CD14-positive monocyte (primary cell): ENCODE data around the gene PHYKPL. TPM values are rescaled to one million over a fixed set of nuclear protein-coding genes. Genes with fewer than 3 reads are reported as not detected.

Source experiments
- DNase-seq, 3 donors: peaks; one replicate each; pipeline ENCODE4 v3.0.0-alpha.2; 2011 to 2022
- H2AFZ ChIP-seq: 2 replicates; pipeline ENCODE4 v1.6.0; 2012; ENCODE audit warnings: mild to moderate bottlenecking, low read depth, low read length, inconsistent platforms; ENCODE audit not compliant: insufficient read depth, poor library complexity, severe bottlenecking
- H3K27ac ChIP-seq, 2 donors: 1 replicate in 1 of 2; 2 replicates in 1 of 2; pipeline ENCODE4 v1.5.1; 2012 to 2013; ENCODE audit warnings: low read length in 2 of 2, control low read depth in 1 of 2, inconsistent platforms in 1 of 2, low read depth in 1 of 2, mild to moderate bottlenecking in 1 of 2
- H3K27me3 ChIP-seq, 2 donors: one replicate each; pipeline versions ENCODE4 v1.6.0 to v1.6.1; 2011 to 2013; ENCODE audit warnings: low read length in 2 of 2; ENCODE audit not compliant: control insufficient read depth in 2 of 2, insufficient read depth in 2 of 2
- H3K36me3 ChIP-seq, 2 donors: replicated peaks in 1 of 2; 1 replicate in 1 of 2; 2 replicates in 1 of 2; pipeline versions ENCODE4 v1.5.1 to v1.6.1; 2012 to 2013; ENCODE audit warnings: low read length in 2 of 2, control low read depth in 1 of 2, inconsistent platforms in 1 of 2, mild to moderate bottlenecking in 1 of 2; ENCODE audit not compliant: insufficient read depth in 2 of 2, control insufficient read depth in 1 of 2
- H3K4me1 ChIP-seq, 2 donors: 1 replicate in 1 of 2; 2 replicates in 1 of 2; pipeline versions ENCODE4 v1.5.1 to v1.6.1; 2012 to 2013; ENCODE audit warnings: low read length in 2 of 2, control low read depth in 1 of 2, inconsistent platforms in 1 of 2, mild to moderate bottlenecking in 1 of 2, moderate library complexity in 1 of 2; ENCODE audit not compliant: insufficient read depth in 2 of 2, control insufficient read depth in 1 of 2
- H3K4me2 ChIP-seq: replicated peaks from 2 replicates; pipeline ENCODE3; 2012; ENCODE audit warnings: low read length, moderate library complexity, mild to moderate bottlenecking; ENCODE audit not compliant: poor library complexity, severe bottlenecking; ENCODE audit errors: extremely low read depth
- H3K4me3 ChIP-seq, 3 experiments: fragments of 200-600 bp in 1 of 3; sonication (generic) in 1 of 3; replicated peaks in 1 of 3; 1 replicate in 2 of 3; 2 replicates in 1 of 3; pipeline ENCODE4 v1.5.1; 2011 to 2013; ENCODE audit warnings: low read length in 3 of 3, mild to moderate bottlenecking in 3 of 3, control low read depth in 2 of 3, low read depth in 2 of 3, inconsistent platforms in 1 of 3, moderate library complexity in 1 of 3
- H3K79me2 ChIP-seq: 2 replicates; pipeline ENCODE4 v1.6.0; 2012; ENCODE audit warnings: mild to moderate bottlenecking, control low read depth, inconsistent platforms, low read length, moderate library complexity; ENCODE audit not compliant: insufficient read depth
- H3K9ac ChIP-seq: 2 replicates; pipeline ENCODE4 v1.6.0; 2017; ENCODE audit warnings: low read length, mild to moderate bottlenecking; ENCODE audit not compliant: insufficient read depth, poor library complexity, severe bottlenecking
- H3K9me3 ChIP-seq, 2 donors: replicated peaks in 1 of 2; 1 replicate in 1 of 2; 2 replicates in 1 of 2; pipeline versions ENCODE4 v1.5.1 to v1.6.1; 2012 to 2013; ENCODE audit warnings: low read length in 2 of 2, control low read depth in 1 of 2; ENCODE audit not compliant: control insufficient read depth in 1 of 2, insufficient read depth in 1 of 2
- H4K20me1 ChIP-seq: 2 replicates; pipeline ENCODE4 v1.6.0; 2012; ENCODE audit warnings: mild to moderate bottlenecking, low read length, control low read depth, moderate library complexity; ENCODE audit not compliant: insufficient read depth
- H3K27ac Mint-ChIP-seq, 7 donors: one replicate each; pipeline ENCODE4 v1.8.0; 2020; ENCODE audit warnings: mild to moderate bottlenecking in 7 of 7, mixed read lengths in 7 of 7, moderate library complexity in 6 of 7, inconsistent platforms in 2 of 7
- H3K27me3 Mint-ChIP-seq, 3 donors: one replicate each; pipeline ENCODE4 v1.8.0; 2021 to 2022; ENCODE audit warnings: low read depth in 3 of 3, mild to moderate bottlenecking in 3 of 3, mixed read lengths in 3 of 3, moderate library complexity in 3 of 3, inconsistent platforms in 1 of 3
- H3K36me3 Mint-ChIP-seq, 2 donors: one replicate each; pipeline ENCODE4 v1.8.0; 2020; ENCODE audit warnings: mixed read lengths in 2 of 2, inconsistent platforms in 1 of 2, mild to moderate bottlenecking in 1 of 2
- H3K4me1 Mint-ChIP-seq: one replicate; pipeline ENCODE4 v1.8.0; 2020; ENCODE audit warnings: mild to moderate bottlenecking, mixed read lengths
- H3K4me3 Mint-ChIP-seq, 2 donors: one replicate each; pipeline ENCODE4 v1.8.0; 2020; ENCODE audit warnings: mild to moderate bottlenecking in 2 of 2, mixed read lengths in 2 of 2, moderate library complexity in 1 of 2
- H3K9me3 Mint-ChIP-seq, 7 donors: one replicate each; pipeline ENCODE4 v1.8.0; 2020 to 2022; ENCODE audit warnings: mixed read lengths in 7 of 7, mild to moderate bottlenecking in 6 of 7, moderate library complexity in 6 of 7, inconsistent platforms in 2 of 7
- CTCF ChIP-seq: fragments of 200-600 bp; IDR thresholded peaks from one replicate; pipeline ENCODE4 v1.8.0; 2022; ENCODE audit warnings: antibody characterized with exemption, mild to moderate bottlenecking
- WGBS: methylation state at CpG from one replicate; pipeline ENCODE4 v1.1.5; 2013; ENCODE audit warnings: missing lambda C conversion rate; ENCODE audit not compliant: insufficient coverage; 5-methylcytosine and 5-hydroxymethylcytosine counted together
- intact Hi-C, 2 donors: fragments of 100-400 bp; cut with micrococcal nuclease; formaldehyde crosslinking; loops; one replicate each; pipeline versions ENCODE4 v1.15.0 to v1.15.1; 2023
- polyA plus RNA-seq, 3 donors: library from polyadenylated mRNA; depleted of rRNA in 1 of 3; unstranded in 2 of 3; stranded (reverse) in 1 of 3; fragments of 300-500 nt in 2 of 3; fragments of >200 nt in 1 of 3; fragmentation: Illumina TruSeq in 2 of 3; gene quantifications; 1 replicate in 2 of 3; 2 replicates in 1 of 3; pipeline ENCODE4 v1.2.3, GENCODE V29; 2012 to 2021

Gene PHYKPL
- polyA plus RNA-seq, 3 donors, result 39.2 to 199 (median 43.0) TPM

GRCh38 chr5:178182158-178182876 lies 50.3 kb downstream of the PHYKPL start:
- Histone ChIP-seq H3K4me2 (no peak overlapping the region), H3K36me3 (no peaks in the 10 kb centered on the region), H4K20me1 (no peaks in the 10 kb centered on the region), H3K9me3 (no peaks in the 10 kb centered on the region), H3K9ac (no peak overlapping the region), H3K27me3 (no peaks in the 10 kb centered on the region), H2AFZ (no peak overlapping the region), H3K4me3 (no peak overlapping the region), H3K79me2 (no peaks in the 10 kb centered on the region), H3K27ac (peak overlapping the region in 1 of 2 donors; percentile 28), H3K4me1 (peaks cover 13 to 22% of the 10 kb centered on the region in 2 donors)
- Mint-ChIP-seq H3K4me3 (peak overlapping the region in 1 of 2 donors; percentile 59), H3K36me3 (no peaks in the 10 kb centered on the region), H3K9me3 (peaks cover 0 to 5% (median 1%) of the 10 kb centered on the region in 7 donors), H3K4me1 (peaks cover 23% of the 10 kb centered on the region), H3K27me3 (peaks cover 0 to 2% (median 0%) of the 10 kb centered on the region in 3 donors), H3K27ac (peak overlapping the region in 5 of 7 donors; percentile 43 to 75 (median 60))
- no peak for TF ChIP-seq CTCF
- peak; percentile 21 to 41 (median 33) for DNase-seq
- 0% methylated on average over 4 of the region's 4 CpGs for WGBS
- intact Hi-C loops, result no loop called here

- no peak overlapping the region for H3K27ac Mint-ChIP-seq
- no CpG with 5 or more reads among the region's 9 CpGs for WGBS
- no peaks in the 10 kb centered on the region for H3K36me3 Mint-ChIP-seq
Measured at GRCh38 chr5:178180141-178180863, 52.3 kb downstream of the PHYKPL start.

More at GRCh38 chr5:178180141-178180863, 52.3 kb downstream of the PHYKPL start:
- Histone ChIP-seq H3K9me3 (no peaks in the 10 kb centered on the region), H3K9ac (no peak overlapping the region), H3K4me3 (no peak overlapping the region), H3K27ac (no peak overlapping the region), H3K4me1 (peaks cover 13% of the 10 kb centered on the region in 2 donors), H3K4me2 (no peak overlapping the region), H4K20me1 (no peaks in the 10 kb centered on the region), H2AFZ (no peak overlapping the region), H3K79me2 (no peaks in the 10 kb centered on the region), H3K36me3 (no peaks in the 10 kb centered on the region), H3K27me3 (no peaks in the 10 kb centered on the region)
- intact Hi-C loops, result no loop called here
- H3K27me3 Mint-ChIP-seq, result peaks cover 0 to 2% (median 0%) of the 10 kb centered on the region in 3 donors
- DNase-seq, result no peak
- no peak for TF ChIP-seq CTCF
- H3K9me3 Mint-ChIP-seq, result peaks cover 0 to 5% (median 1%) of the 10 kb centered on the region in 7 donors
- no peak overlapping the region for H3K4me3 Mint-ChIP-seq
- H3K4me1 Mint-ChIP-seq, result peaks cover 16% of the 10 kb centered on the region
